LNCaP clone FGC (cell line): ENCODE results near the gene PYGM.
"Not testable (repeated sequence)": the region's sequence is repeated elsewhere in the genome, so short reads cannot be mapped to it uniquely, and the experiment has no call there.

ENCODE experiments used
- DNase-seq: peaks from one replicate; pipeline ENCODE4 v3.0.0-alpha.2; 2011; ENCODE audit warnings: low read depth
- H3K4me3 ChIP-seq: 2 replicates; pipeline ENCODE4 v1.5.1; 2011; ENCODE audit warnings: mild to moderate bottlenecking, low read depth, low read length, control low read depth
- CTCF ChIP-seq: IDR thresholded peaks from 2 replicates; pipeline ENCODE4 v1.5.1; 2012; ENCODE audit warnings: mild to moderate bottlenecking; ENCODE audit not compliant: control insufficient read depth, insufficient read depth; ENCODE audit errors: extremely low read depth

Gene PYGM

DNA sequence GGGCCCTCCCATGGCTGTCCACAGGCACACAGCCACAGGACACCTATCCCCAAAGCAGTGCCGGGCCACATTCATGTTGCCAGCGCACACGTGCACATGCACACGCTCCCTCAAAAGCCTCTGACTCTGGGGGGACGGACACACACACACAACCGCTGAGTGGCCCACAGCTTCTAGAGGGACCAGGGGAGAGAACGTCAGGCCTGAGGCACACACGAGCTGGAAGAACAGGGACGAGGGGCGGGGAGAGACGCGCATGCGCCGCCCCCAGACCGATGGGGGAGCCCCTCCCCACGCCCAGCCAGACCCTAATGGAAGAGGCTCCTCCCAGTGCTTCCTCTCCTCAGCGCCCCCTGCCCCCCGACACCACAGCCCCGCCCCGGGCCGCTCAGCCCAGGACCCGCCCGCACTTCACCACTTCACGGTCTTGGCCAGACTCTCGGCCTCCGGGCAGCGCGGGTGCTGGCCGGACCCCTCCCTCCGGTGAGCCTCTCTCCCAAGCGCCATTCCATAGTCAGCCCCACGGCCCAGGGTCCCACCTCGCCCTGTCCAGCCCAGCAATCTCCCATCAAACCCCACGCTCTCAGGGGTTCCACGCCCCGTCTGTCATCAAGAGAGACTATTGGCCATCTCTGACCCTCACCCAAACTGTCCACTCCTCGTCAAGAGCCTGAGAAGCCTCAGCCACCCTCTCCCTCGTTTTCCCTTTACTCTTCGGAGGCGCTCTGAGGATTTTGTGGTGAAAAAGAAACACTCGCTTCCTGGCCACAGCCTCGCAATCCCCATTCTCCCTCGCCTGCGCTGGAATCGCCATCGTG is 48.4 kb downstream of the PYGM start:
- no peak for DNase-seq
- H3K4me3 ChIP-seq, result no peak overlapping the region
- no peak for TF ChIP-seq CTCF

DNA sequence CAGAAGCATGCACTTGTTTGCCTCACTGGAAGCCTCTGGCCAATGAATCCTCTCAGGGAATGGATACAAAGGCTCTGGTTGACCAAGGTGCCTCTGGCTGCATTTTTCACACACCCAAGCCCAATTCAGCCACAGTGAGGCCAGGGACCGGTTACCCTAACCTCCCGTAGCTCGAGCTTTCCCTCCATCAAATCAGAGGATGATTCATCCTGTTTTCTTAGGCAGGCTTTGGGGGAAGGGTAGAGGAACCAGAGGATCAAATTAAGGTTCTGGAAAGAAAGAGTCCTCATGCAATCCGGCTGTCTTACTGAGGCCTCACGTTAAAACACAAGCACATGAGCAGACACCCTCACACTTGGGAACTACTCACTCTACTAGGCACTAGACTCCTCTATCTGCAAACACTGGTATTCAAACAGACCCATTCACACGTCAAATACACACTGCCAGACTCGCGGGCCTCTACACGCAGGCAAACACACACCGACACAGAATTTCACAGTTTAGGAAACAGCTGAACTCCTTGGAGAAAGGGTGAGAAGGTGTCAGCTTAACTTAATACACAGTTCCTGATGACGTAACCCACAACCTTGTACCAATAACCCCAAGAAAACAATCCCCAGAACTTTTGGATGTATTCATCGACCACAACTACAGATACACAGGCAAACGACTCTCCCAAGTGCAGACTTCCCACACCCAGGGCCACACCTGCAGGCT is 49.2 kb downstream of the PYGM start:
- DNase-seq, result no peak
- no peak overlapping the region for H3K4me3 ChIP-seq
- TF ChIP-seq CTCF, result no peak

DNA sequence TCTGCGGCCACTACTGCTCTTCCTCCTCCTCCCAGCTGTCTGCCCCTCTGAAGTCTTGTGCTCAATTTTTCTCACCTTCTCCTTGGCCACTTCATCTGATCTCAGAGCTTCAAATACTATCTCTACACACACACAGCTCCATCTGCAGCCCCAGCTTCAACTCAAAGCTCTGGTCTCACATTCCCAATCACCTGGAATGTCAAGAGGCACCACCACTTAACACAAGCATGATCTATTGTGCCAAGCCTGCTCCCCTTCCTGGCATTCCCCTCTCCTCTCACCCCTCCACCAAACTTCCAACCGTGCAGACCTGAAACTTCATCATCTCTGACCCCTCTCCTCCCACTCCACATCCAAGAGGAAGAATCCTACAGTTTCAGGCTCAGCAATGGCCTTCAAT is 54.3 kb downstream of the PYGM start:
- no peak overlapping the region for H3K4me3 ChIP-seq
- TF ChIP-seq CTCF, result no peak
- DNase-seq, result no peak

DNA sequence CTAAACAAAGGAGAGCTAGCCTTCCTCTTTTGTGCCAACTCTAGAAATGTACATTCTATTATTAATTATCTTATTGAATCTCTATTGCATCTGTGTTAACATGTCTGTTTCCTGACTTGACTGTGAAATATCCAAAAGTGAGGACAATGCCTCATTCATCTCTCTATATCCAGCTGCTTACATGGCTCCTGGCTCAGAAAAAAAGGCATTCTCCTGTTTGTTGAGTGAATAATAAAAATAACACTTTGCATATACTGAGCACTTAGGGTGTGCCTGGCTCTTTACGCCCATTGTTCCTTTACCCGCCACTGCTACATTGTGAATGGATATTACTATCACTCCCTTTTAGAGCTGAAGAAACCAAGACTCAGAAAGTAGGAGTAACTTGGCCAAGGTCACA is 56.7 kb downstream of the PYGM start:
- no peak for TF ChIP-seq CTCF
- no peak for DNase-seq
- no peak overlapping the region for H3K4me3 ChIP-seq

DNA sequence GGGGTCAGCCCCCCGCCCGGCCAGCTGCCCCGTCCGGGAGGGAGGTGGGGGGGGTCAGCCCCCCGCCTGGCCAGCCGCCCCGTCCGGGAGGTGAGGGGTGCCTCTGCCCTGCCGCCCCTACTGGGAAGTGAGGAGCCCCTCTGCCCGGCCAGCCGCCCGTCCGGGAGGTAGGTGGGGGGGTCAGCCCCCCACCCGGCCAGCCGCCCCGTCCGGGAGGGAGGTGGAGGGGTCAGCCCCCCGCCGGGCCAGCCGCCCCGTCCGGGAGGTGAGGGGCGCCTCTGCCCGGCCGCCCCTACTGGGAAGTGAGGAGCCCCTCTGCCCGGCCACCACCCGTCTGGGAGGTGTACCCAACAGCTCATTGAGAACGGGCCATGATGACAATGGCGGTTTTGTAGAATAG is 57.8 kb downstream of the PYGM start:
- DNase-seq, H3K4me3 ChIP-seq: not testable (repeated sequence)

GRCh38 chr11:64698427-64698826 is 61.3 kb downstream of the PYGM start:
- no peak for DNase-seq
- no peak for TF ChIP-seq CTCF
- H3K4me3 ChIP-seq, result no peak overlapping the region

DNA sequence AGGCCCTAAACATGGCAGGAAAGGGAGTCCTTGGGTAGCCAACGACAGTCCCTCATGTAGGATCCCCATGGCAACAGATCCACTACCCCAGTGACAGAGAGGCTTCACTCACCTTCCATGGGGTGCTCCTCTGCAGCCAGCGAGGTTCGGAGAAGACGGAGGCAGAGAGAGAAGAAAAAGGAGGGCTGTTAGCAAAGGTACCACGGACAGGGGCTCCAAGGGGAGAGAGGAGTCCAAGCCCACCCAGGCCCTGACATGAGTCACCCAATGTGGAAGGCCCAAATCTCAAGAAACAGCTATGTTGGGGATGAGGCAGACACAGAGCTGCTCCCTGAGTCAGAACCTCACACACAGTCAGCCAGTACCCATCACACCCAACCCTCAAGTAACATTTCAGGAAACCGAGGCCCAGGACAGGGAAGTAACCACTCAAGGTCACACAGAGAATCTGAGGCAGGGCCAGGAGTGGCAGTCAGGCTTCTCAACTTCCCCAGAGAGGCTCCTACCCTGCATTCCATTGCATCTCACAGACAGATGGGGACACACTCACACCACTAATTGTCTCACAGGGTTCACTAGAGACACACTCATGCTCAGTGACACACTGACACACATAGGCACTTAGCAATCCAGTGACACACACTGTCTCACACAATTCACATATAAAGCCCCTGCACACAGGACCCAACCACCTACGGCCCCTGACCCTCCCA is 62.0 kb downstream of the PYGM start:
- no peak overlapping the region for H3K4me3 ChIP-seq
- no peak for TF ChIP-seq CTCF
- no peak for DNase-seq
